GM12874 (cell line): Measurements from ENCODE around the gene FIG4.

Source experiments
- TF ChIP-seq, protein P1 (sequence below): IDR thresholded peaks from 2 replicates; pipeline ENCODE4 v1.5.1; 2011; ENCODE audit warnings: low read depth, mild to moderate bottlenecking, control low read depth, low read length, moderate library complexity; ENCODE audit not compliant: insufficient read depth

Gene FIG4

DNA sequence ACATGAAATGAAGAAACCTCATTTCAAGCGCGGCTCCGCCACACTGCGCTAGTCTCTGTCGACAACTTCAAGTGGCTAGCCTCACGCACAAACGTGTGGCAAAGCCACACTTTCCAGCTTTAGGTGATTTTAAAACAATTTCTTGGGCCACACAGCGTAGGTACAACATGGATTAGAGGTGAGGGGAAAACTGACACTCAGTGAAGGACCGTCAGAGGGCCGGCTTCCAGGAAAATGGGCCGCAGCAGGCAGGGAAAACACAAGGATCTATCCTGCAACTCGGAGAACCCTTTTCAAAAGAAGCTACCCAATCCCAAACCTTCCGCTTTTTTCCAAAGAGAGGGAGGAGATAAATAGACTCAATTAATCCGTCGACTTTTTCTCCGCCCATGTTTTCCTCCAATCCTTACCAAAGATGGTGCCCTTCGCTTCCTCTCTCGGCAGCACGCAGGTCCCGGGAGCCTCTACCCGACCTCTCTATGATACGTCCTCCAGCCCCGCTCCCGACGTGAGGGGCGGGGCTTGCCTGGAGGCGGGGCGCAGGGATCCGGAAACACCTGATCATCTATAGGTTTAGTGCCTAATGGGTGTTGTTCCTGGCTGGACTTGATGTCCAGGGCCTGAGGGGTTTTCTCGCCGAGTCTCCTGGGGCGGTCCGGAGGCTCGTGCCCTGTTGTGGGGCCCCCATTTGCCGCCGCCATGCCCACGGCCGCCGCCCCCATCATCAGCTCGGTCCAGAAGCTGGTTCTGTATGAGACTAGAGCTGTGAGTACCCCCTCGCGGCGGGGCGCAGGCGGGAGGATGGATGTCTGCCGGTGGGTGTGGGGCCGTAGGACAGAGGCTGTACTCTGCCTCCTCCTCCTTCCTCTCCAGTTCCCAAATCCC, at the start of gene FIG4, which contains the start of gene AK9:
TSS of gene FIG4 (plus strand) at position 560 of the 885 bp plus-strand sequence. CDS start at position 700, 140 bp downstream.
TSS of gene AK9 (minus strand) at position 466 of the 885 bp plus-strand sequence. CDS start 15,457 bp downstream, outside the sequence.
- TF ChIP-seq, protein P1, sequence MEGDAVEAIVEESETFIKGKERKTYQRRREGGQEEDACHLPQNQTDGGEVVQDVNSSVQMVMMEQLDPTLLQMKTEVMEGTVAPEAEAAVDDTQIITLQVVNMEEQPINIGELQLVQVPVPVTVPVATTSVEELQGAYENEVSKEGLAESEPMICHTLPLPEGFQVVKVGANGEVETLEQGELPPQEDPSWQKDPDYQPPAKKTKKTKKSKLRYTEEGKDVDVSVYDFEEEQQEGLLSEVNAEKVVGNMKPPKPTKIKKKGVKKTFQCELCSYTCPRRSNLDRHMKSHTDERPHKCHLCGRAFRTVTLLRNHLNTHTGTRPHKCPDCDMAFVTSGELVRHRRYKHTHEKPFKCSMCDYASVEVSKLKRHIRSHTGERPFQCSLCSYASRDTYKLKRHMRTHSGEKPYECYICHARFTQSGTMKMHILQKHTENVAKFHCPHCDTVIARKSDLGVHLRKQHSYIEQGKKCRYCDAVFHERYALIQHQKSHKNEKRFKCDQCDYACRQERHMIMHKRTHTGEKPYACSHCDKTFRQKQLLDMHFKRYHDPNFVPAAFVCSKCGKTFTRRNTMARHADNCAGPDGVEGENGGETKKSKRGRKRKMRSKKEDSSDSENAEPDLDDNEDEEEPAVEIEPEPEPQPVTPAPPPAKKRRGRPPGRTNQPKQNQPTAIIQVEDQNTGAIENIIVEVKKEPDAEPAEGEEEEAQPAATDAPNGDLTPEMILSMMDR: 0 out of 2 replicates have a peak, but pooled peaks have one; percentile 17

DNA sequence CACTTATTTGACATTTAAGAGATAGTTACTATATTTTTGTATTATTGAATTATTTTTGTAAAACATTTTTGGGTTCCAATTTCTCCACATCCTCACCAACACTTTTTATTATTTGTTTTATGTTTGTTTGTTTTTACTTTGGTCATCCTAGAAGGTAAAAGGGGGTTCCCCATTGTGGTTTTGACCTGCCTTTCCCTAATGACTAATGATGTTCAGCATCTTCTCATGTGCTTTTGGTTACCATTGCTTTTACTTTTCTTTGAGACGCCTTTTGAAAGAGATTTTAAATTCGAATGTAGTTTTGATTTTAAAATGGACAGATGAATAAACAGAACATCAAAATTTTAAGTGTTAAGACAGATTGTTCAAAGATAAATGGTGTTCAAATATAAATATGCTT, 47.0 kb upstream of the FIG4 start:
- TF ChIP-seq, protein P1: no peak

DNA sequence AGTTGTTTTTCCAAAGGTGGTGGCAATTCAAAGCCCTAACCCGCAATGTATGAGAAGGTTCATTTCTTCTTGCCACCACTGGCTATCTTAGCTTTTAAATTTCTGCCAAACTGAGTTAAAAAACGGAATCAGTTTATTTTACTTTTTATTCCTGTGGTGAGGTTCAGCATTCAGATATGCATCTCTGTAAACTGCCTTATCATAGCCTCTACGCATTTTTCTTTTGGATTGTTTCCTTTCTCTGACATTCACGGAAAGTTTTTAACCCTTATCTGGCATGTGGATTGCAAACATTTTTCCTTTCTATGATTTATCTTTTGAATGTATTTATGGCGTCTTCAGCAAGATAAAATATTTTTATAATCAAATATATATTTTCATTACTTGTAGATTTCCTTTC, 37.8 kb upstream of the FIG4 start:
- TF ChIP-seq, protein P1: no peak

DNA sequence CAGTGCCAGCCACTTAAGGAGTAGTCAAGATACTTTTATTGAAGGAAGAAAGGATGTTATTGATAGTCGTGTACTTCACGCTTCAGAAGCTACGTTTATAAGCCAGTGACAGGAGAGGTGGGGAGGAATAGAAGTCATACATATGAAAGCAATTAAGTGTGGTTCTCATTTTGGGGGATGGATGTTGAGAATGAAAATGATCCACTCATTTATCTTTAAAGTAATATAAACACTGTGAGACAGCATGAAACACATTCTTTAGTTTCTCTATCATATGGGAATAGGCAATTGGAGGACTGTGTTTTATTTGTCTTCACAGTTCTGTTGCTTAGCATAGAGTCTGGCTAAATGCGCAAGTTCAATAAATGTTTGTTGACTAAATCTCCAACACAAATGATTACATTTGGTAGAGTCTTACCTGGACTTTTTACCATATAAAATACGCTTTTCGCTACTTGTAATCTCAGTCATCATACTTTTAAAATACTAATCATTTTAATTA, 35.3 kb upstream of the FIG4 start:
- TF ChIP-seq, protein P1: no peak

DNA sequence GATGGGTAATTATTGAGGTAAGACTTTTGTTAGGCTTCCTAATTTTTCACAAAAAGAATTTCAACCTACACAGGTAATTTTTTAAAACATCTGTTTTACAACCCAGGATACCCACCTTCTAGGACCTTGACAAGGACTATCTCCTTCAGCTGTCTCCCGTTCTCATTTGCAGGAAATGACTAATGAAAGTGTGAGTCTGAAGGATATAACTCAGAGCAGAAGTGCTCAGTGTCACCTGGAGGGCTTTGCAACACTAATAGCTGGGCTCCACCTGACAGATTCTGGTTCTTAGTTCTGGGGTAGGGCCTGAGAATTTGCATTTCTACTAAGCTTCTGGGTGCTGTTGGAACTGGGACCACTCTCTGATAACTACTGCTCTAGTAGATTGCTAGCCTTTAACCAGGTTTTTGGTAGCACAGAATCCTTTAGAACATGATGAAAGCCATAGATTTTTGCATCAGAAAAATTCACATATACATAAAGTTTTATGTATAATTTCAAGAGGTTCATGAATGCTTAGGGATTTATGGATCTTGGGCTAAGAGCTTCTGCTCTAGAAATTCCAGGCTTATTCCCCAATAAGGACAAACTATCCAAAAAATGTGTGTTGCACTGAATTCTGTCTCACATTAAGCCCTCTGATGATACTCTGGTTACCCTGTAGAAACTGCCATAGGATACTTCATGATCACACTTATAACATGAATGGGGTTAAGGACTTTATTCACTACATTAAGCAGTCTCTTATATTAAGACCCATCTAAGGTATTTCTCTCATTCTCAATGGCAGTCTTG, 30.4 kb upstream of the FIG4 start:
- TF ChIP-seq, protein P1: no peak

DNA sequence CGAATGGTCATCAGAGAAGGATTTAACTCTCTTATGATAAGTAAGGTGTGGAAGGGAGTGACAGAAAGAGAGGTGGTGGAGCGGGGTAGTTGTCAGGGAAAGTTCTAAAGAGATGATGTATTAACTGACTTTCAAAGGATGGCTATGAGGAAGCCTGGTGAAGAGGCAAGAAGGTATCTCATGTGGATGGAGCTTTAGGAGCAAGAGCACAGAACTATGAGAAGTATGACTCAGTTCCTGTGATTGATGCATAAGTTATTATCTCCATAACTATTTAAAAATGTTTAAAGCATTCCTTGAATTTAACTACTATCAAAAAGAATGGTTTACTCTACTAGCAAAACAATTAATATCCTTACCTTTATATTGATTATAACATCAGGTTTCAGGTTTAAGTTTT, 28.9 kb upstream of the FIG4 start:
- TF ChIP-seq, protein P1: no peak

DNA sequence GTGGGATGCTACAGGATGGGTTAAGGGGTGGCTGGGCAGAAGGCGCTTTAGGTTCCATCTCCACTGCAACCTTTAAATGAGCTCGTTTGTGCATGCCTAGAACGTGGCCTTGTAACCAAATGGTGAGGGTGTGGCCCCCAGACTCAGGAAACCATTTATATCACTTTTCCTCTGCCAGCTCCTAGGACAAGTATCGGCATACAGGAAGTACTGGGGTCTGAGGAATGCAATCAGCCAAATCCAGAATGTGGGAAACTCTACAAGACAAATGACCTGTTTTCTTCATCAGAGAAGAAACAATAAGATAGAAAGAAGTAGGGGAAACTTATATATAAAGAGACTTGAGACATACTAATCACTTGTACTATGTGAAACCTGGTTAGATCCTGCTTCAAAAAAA, 21.3 kb upstream of the FIG4 start:
- TF ChIP-seq, protein P1: no peak
